K562 (cell line): Measurements from ENCODE around the gene PLAAT3.

Experiments
- ATF3 ChIP-seq, 2 experiments: fragments of 450-650 bp in 1 of 2; sonication (generic) in 1 of 2; formaldehyde crosslinking in 1 of 2; IDR thresholded peaks in 1 of 2; conservative IDR thresholded peaks in 1 of 2; 2 replicates each; pipeline versions ENCODE4 v1.6.1 to v1.8.1; 2016 to 2023; ENCODE audit warnings: mild to moderate bottlenecking in 2 of 2, moderate library complexity in 2 of 2, inconsistent platforms in 1 of 2, missing genetic modification reagents in 1 of 2
- CBX8 ChIP-seq: fragments of 200-600 bp; sonication (generic); IDR thresholded peaks from 2 replicates; pipeline ENCODE4 v1.6.1; 2012; ENCODE audit warnings: borderline replicate concordance, mixed run types, low read depth, mild to moderate bottlenecking, moderate library complexity, mixed read lengths, low read length, control low read depth, inconsistent platforms; ENCODE audit not compliant: poor library complexity, severe bottlenecking; ENCODE audit errors: extremely low read depth
- ETS1 ChIP-seq: conservative IDR thresholded peaks from 2 replicates; pipeline ENCODE4 v1.6.1; 2011; ENCODE audit warnings: low read depth, mild to moderate bottlenecking, low read length; ENCODE audit not compliant: control insufficient read depth
- FOSL1 ChIP-seq: fragments of 200-800 bp; sonication (Bioruptor generic); conservative IDR thresholded peaks from 2 replicates; pipeline ENCODE4 v1.6.1; 2016; ENCODE audit warnings: missing genetic modification characterization, missing compliant biosample characterization
- GTF3C2 ChIP-seq: IDR thresholded peaks from 3 replicates; pipeline ENCODE4 v1.6.1; 2011; ENCODE audit warnings: borderline replicate concordance, mild to moderate bottlenecking, moderate library complexity; ENCODE audit not compliant: insufficient read length; ENCODE audit errors: extremely low read depth
- JUNB ChIP-seq: fragments of 450-650 bp; formaldehyde crosslinking; conservative IDR thresholded peaks from 2 replicates; pipeline ENCODE4 v1.4.0; 2020; ENCODE audit warnings: mild to moderate bottlenecking
- POLR2AphosphoS5 ChIP-seq: IDR thresholded peaks from 2 replicates; pipeline ENCODE4 v1.6.1; 2011; ENCODE audit warnings: mild to moderate bottlenecking, low read depth, low read length, moderate library complexity; ENCODE audit not compliant: control insufficient read depth, insufficient read depth
- TAF1 ChIP-seq: IDR thresholded peaks from 2 replicates; pipeline ENCODE4 v1.6.1; 2011; ENCODE audit warnings: mild to moderate bottlenecking, low read length, moderate library complexity; ENCODE audit not compliant: insufficient read depth, control insufficient read depth, severe bottlenecking; ENCODE audit errors: extremely low read depth
- WHSC1 ChIP-seq: IDR thresholded peaks from one replicate; pipeline ENCODE4 v1.6.1; 2012; ENCODE audit warnings: low read length, control low read depth, inconsistent platforms
- ZBTB1 ChIP-seq: sonication (generic); formaldehyde crosslinking; IDR thresholded peaks from 2 replicates; pipeline ENCODE4 v1.8.1; 2023; ENCODE audit warnings: missing genetic modification reagents, low read depth, mild to moderate bottlenecking, borderline replicate concordance
- ZFX ChIP-seq: sonication (generic); formaldehyde crosslinking; IDR thresholded peaks from 2 replicates; pipeline ENCODE4 v1.8.0; 2022; ENCODE audit warnings: mild to moderate bottlenecking, missing genetic modification reagents, moderate library complexity
- TF ChIP-seq, protein P1 (sequence below): fragments of 250-450 bp; sonication (Bioruptor Pico); IDR thresholded peaks from 2 replicates; pipeline ENCODE4 v1.5.0; 2021
- TF ChIP-seq, protein P2 (sequence below): fragments of 450-650 bp; formaldehyde crosslinking; IDR thresholded peaks from 2 replicates; pipeline ENCODE4 v1.4.0; 2022; ENCODE audit warnings: mild to moderate bottlenecking, moderate library complexity

GRCh38 chr11:63557570-63557969 is 56.7 kb downstream of the PLAAT3 start:
- TF ChIP-seq POLR2AphosphoS5: no peak
- TF ChIP-seq, protein P1, sequence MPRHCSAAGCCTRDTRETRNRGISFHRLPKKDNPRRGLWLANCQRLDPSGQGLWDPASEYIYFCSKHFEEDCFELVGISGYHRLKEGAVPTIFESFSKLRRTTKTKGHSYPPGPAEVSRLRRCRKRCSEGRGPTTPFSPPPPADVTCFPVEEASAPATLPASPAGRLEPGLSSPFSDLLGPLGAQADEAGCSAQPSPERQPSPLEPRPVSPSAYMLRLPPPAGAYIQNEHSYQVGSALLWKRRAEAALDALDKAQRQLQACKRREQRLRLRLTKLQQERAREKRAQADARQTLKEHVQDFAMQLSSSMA (CRISPR knock-in tag): no peak
- TF ChIP-seq, protein P2, sequence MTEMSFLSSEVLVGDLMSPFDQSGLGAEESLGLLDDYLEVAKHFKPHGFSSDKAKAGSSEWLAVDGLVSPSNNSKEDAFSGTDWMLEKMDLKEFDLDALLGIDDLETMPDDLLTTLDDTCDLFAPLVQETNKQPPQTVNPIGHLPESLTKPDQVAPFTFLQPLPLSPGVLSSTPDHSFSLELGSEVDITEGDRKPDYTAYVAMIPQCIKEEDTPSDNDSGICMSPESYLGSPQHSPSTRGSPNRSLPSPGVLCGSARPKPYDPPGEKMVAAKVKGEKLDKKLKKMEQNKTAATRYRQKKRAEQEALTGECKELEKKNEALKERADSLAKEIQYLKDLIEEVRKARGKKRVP (CRISPR knock-in tag): no peak
- TF ChIP-seq ETS1: no peak
- TF ChIP-seq ATF3 (IDR thresholded peaks at IDR 0.05): no peak
- no peak for TF ChIP-seq ATF3 (CRISPR knock-in tag; conservative IDR thresholded peaks at IDR 0.05)
- TF ChIP-seq ZFX (CRISPR knock-in tag): no peak
- no peak for TF ChIP-seq JUNB (CRISPR knock-in tag)
- no peak for TF ChIP-seq WHSC1
- TF ChIP-seq TAF1: no peak
- TF ChIP-seq FOSL1: no peak
- TF ChIP-seq ZBTB1 (CRISPR knock-in tag): no peak
- no peak for TF ChIP-seq GTF3C2
- TF ChIP-seq CBX8: no peak
